GM18505 (cell line): ENCODE data around the gene ZFPL1.

ENCODE experiments used
- ATAC-seq: cut with Tn5 transposase; IDR thresholded peaks from one replicate; pipeline ENCODE4 v1.9.1; 2021; ENCODE audit not compliant: unreplicated experiment
- POLR2A ChIP-seq: IDR thresholded peaks from 4 replicates; pipeline ENCODE4 v1.6.1; 2011; ENCODE audit warnings: borderline replicate concordance; ENCODE audit not compliant: insufficient read depth, insufficient read length; ENCODE audit errors: extremely low read depth

Gene ZFPL1

GRCh38 chr11:65066805-65067291 lies 17.2 kb upstream of the ZFPL1 start:
- no peak for ATAC-seq
- TF ChIP-seq POLR2A, result no peak

DNA sequence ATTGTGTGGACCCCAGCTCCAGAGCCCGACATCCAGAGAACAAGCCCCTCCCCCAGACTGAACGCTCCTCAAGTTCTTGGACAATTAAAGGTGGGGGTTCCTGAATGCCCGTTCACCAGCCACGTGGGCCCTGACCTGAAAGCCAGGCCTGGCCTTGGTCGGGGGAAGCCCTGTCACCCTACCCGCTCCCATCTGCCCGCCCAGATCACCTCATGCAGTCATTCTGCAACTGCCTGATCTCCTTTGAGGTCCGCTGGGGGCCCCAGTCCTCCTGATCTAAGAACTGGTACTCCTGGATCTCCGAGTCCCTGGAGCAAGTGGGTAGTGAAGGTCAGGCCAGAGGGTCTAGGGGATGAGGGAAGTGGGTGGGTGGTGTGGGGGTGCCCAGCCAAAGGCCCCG lies 16.6 kb upstream of the ZFPL1 start:
- no peak for TF ChIP-seq POLR2A
- ATAC-seq, result no peak

DNA sequence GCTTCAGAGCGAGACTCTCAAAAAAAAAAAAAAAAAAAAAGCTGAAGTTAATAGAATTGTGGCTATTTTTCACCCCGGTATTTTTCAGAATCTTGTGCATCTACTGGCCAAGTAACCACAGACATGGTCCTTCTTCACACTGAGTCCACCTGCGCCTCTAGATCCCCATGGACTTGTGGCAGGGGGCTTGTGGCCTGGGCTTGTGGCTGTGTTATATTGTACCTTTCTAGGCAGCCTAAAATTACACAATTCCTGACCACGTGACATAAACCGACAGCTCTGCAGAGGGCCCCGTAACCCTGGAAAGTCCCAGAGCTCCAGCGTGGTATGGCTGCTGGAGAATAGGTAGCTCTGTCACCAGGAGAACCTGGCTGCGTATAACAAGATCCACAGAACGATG lies 14.8 kb upstream of the ZFPL1 start:
- no peak for TF ChIP-seq POLR2A
- no peak for ATAC-seq

DNA sequence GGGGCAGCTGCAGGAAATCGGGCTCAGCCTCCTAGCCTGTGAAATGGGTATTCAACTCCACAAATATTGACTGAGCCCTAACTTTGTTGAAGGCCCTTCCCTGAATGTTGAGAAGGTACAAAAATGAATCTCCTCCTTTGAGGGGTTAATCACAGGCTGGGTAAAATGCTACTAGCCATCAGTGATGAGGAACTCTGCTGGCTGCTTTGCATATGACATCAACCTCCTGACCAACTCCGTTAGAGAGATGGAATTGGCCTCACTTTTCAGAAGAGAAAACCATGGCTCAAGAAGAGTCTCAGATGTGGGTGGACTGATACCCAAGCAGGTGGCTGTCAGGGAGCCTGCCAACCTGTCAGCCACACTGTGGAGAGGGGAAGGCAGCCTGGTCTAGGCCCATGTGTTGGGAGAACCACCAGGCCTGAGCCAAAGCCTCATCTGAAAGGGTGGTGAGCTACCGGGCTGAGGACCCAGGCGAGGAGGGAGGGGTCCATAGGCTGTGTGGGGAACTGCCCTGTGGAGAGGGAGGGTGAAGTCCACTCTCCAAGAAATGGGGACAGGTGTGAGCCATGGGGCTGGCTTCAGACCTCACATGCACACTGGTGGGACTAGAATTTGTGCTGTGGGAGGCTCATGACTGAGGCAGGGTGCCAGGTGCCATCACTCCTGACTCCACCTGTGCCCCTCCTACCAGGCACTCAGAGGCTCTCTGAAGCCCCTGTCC lies 12.0 kb upstream of the ZFPL1 start:
- no peak for ATAC-seq
- TF ChIP-seq POLR2A, result no peak

DNA sequence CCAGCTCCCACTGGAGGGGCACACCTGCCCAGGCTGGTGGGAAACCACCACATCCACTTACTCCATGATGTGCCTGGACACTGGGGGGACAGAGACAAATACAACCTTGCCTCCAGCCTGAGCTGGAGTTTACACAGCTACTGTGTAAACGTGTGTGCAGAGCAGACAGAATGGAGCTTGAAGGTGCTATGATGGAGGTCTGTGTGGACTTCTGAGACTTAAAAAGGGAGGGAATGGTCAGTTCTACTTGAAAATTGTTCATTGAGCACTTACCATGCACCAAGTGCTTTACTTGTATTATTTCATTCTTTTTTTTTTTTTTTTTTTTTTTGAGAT lies 11.4 kb upstream of the ZFPL1 start:
- ATAC-seq, result no peak
- no peak for TF ChIP-seq POLR2A

GRCh38 chr11:65077451-65077850 lies 6.6 kb upstream of the ZFPL1 start:
- TF ChIP-seq POLR2A, result no peak
- ATAC-seq, result no peak

- peak; percentile 24 for TF ChIP-seq POLR2A
- no peak for ATAC-seq
These were observed 5.9 kb upstream of the ZFPL1 start for GRCh38 chr11:65078151-65078550.

GRCh38 chr11:65078786-65079342 lies 5.2 kb upstream of the ZFPL1 start:
- no peak for ATAC-seq

GRCh38 chr11:65083134-65083833 lies 738 bp upstream of the ZFPL1 start:
- no peak for TF ChIP-seq POLR2A
- no peak for ATAC-seq

More at GRCh38 chr11:65078786-65079342, 5.2 kb upstream of the ZFPL1 start:
- TF ChIP-seq POLR2A, result no peak

DNA sequence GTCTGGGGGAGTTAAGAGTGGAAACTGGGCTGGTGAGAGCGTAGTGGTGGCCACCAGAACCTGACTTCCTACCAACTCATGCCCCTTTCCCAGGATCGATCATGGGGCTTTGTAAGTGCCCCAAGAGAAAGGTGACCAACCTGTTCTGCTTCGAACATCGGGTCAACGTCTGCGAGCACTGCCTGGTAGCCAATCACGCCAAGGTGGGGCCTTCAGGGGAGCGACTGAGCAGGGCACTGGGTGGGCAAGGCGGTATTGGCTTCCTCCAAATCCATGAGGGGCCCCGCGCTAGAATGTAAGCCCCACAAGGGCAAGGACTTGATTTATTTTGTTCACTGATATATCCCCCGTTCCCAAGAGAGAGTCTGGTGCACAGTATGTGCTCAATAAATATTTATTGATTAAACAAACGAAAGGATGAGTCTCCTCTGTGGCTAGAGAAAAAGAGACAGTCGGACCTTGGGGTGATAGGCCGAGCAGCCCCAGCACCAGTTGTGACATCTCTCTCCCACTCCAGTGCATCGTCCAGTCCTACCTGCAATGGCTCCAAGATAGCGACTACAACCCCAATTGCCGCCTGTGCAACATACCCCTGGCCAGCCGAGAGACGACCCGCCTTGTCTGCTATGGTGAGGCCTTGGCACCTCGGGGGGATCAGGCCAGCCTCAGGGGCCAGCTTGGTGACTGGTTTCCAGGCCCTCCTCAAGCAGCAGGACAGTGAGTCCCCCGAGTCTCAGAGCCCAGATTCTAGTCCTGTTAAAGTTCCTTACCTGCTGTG lies 765 bp downstream of the ZFPL1 start:
- peak; percentile 17 for ATAC-seq
- TF ChIP-seq POLR2A, result no peak

GRCh38 chr11:65085446-65085845 lies 1.4 kb downstream of the ZFPL1 start:
- ATAC-seq, result no peak
- TF ChIP-seq POLR2A, result no peak

GRCh38 chr11:65086809-65087208 lies 2.8 kb downstream of the ZFPL1 start:
- ATAC-seq, result no peak
- no peak for TF ChIP-seq POLR2A

GRCh38 chr11:65087216-65087615 lies 3.2 kb downstream of the ZFPL1 start:
- no peak for TF ChIP-seq POLR2A
- no peak for ATAC-seq

GRCh38 chr11:65087827-65088226 lies 3.8 kb downstream of the ZFPL1 start:
- no peak for ATAC-seq
- TF ChIP-seq POLR2A, result no peak

GRCh38 chr11:65089621-65090020 lies 5.6 kb downstream of the ZFPL1 start:
- no peak for ATAC-seq

More at GRCh38 chr11:65089621-65090020, 5.6 kb downstream of the ZFPL1 start:
- no peak for TF ChIP-seq POLR2A
